Measurements from ENCODE around the gene PNO1.

- TF ChIP-seq REST (IDR thresholded peaks at IDR 0.05; ENCODE audit: insufficient read depth in 1 of 2, low read depth in 2 of 2, low read length in 2 of 2), result no peak
- no peak for TF ChIP-seq POLR2AphosphoS5 (IDR thresholded peaks at IDR 0.05; ENCODE audit: low read depth, low read length)
These were observed 31.1 kb upstream of the PNO1 start for GRCh38 chr2:68126561-68126960.

Data from PFSK-1 (cell line).